Measurements from ENCODE around the gene INTS6.

DNA sequence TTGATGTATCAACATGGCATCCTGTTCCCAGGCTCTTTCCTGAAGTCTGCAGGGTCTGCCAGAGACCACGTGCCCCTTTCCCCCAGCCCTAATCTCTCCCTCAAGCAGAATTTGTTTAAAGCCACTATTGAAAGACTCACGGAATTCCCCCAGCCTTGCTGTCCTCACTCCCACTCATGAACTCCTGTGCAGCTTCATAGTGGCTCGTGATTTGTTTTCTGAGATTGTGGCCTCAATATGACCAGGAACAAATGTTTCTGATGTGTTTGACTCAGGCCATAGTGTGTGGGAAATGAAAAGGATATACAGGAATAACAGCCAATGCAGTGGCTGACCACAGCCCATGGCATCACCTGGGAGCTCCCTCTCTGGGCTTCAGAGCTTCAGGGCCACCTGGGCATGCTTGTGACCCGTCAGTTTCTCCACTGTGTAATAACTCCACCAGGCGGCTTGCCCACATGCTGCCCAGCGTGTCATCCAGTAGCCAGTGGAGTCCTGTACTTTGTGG lies 121.4 kb downstream of the INTS6 start:
- TF ChIP-seq RFX5 (IDR thresholded peaks at IDR 0.05; ENCODE audit: low read depth, low read length) (no peak), MAFK (IDR thresholded peaks at IDR 0.05; ENCODE audit: low read depth, low read length) (no peak), BHLHE40 (IDR thresholded peaks at IDR 0.05; ENCODE audit: low read depth, low read length) (no peak), CTCF (conservative IDR thresholded peaks at IDR 0.05; ENCODE audit: low read depth, low read length) (no peak), POLR2A (IDR thresholded peaks at IDR 0.05; ENCODE audit: low read depth, low read length) (no peak), SMC3 (IDR thresholded peaks at IDR 0.05; ENCODE audit: low read depth, low read length) (no peak), NFE2L2 (IDR thresholded peaks at IDR 0.05; ENCODE audit: low read depth, low read length) (no peak)
- TF ChIP-seq, protein P1, sequence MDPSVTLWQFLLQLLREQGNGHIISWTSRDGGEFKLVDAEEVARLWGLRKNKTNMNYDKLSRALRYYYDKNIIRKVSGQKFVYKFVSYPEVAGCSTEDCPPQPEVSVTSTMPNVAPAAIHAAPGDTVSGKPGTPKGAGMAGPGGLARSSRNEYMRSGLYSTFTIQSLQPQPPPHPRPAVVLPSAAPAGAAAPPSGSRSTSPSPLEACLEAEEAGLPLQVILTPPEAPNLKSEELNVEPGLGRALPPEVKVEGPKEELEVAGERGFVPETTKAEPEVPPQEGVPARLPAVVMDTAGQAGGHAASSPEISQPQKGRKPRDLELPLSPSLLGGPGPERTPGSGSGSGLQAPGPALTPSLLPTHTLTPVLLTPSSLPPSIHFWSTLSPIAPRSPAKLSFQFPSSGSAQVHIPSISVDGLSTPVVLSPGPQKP (IDR thresholded peaks at IDR 0.05; ENCODE audit: borderline replicate concordance, low read depth, low read length) = no peak
